A673 (cell line): ENCODE results near the gene HRK.

Experiments used
- EZH2 ChIP-seq: fragments of 200-600 bp; sonication (generic); IDR thresholded peaks from 2 replicates; pipeline ENCODE4 v1.6.1; 2017; ENCODE audit warnings: borderline replicate concordance, low read depth, mild to moderate bottlenecking, mixed read lengths, antibody characterized with exemption, low read length; ENCODE audit not compliant: poor library complexity, severe bottlenecking
- TF ChIP-seq, protein P1 (sequence below): fragments of 300-800, 200-600 bp; sonication (generic); conservative IDR thresholded peaks from 2 replicates; pipeline ENCODE4 v1.5.1; 2017; ENCODE audit warnings: low read depth, mild to moderate bottlenecking, antibody characterized with exemption, low read length, moderate library complexity, mixed read lengths

DNA sequence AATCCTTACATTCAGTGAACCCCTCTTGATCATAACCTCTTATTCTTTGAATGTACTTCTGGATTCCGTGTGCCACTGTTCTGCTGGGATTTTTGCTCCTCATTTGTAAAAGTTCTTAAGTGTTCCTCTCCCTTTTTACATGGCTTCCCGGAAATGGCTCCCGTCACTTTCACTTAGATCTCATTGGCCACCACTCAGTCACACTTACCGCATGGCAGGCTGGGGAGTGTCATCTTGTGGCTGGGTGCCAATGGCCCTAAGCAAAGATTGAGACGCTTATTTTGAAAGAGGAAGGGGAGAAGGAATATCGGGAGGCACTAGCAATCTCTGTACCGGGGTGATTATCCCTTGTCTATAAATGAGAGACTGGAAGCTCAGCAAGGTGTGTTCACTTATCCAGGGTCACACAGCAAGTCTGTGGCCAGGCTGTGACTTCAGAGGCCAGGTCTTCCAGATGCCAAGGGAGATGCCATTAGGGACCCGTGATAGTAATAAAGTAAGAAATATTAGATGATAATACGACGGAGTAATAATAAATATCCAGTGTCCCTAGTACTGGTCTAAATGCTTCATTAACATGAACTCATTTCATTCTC, 74.3 kb downstream of the HRK start:
- TF ChIP-seq, protein P1, sequence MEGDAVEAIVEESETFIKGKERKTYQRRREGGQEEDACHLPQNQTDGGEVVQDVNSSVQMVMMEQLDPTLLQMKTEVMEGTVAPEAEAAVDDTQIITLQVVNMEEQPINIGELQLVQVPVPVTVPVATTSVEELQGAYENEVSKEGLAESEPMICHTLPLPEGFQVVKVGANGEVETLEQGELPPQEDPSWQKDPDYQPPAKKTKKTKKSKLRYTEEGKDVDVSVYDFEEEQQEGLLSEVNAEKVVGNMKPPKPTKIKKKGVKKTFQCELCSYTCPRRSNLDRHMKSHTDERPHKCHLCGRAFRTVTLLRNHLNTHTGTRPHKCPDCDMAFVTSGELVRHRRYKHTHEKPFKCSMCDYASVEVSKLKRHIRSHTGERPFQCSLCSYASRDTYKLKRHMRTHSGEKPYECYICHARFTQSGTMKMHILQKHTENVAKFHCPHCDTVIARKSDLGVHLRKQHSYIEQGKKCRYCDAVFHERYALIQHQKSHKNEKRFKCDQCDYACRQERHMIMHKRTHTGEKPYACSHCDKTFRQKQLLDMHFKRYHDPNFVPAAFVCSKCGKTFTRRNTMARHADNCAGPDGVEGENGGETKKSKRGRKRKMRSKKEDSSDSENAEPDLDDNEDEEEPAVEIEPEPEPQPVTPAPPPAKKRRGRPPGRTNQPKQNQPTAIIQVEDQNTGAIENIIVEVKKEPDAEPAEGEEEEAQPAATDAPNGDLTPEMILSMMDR, result no peak
- TF ChIP-seq EZH2, result no peak
